ENCODE measurements around the gene CNN2. TPM values are rescaled to one million over a fixed set of nuclear protein-coding genes. Genes with fewer than 3 reads are reported as not detected.

CNN2 gene
- polyA plus RNA-seq, 3 donors: 69.9 to 213 (median 144) TPM

DNA sequence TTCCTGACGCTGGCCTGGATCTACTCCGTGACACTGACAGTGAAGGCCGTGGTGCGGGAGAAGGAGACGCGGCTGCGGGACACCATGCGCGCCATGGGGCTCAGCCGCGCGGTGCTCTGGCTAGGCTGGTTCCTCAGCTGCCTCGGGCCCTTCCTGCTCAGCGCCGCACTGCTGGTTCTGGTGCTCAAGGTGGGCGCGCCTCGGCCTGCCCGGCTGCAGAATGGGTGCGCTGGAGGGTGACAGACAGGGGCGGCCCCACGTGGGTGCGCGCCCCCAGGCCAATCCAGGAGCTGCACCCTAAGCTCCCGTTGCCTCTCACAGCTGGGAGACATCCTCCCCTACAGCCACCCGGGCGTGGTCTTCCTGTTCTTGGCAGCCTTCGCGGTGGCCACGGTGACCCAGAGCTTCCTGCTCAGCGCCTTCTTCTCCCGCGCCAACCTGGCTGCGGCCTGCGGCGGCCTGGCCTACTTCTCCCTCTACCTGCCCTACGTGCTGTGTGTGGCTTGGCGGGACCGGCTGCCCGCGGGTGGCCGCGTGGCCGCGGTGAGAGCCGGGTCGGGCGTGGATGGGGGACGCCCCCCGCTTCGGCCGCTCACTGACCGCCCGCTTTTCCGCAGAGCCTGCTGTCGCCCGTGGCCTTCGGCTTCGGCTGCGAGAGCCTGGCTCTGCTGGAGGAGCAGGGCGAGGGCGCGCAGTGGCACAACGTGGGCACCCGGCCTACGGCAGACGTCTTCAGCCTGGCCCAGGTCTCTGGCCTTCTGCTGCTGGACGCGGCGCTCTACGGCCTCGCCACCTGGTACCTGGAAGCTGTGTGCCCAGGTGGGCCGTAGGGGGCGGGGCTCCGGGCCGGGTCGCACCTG lies 20.7 kb downstream of the CNN2 start:
- Histone ChIP-seq H3K79me2 (ENCODE audit: insufficient read depth, low read length) (peaks cover 7% of the 10 kb centered on the region), H3K36me3 (replicated peaks in 1 of 2; ENCODE audit: control insufficient read depth in 1 of 2, insufficient read depth in 2 of 2, low read length in 2 of 2) (peaks cover 37 to 63% of the 10 kb centered on the region in 2 donors), H3K27me3 (ENCODE audit: control insufficient read depth in 2 of 2, insufficient read depth in 2 of 2, low read length in 2 of 2) (no peaks in the 10 kb centered on the region), H2AFZ (ENCODE audit: insufficient read depth, low read depth, low read length, poor library complexity, severe bottlenecking) (no peak overlapping the region), H3K4me3 (replicated peaks in 1 of 3; ENCODE audit: low read depth in 2 of 3, low read length in 3 of 3) (no peak overlapping the region), H3K4me2 (replicated peaks; ENCODE audit: extremely low read depth, low read length, poor library complexity, severe bottlenecking) (no peak overlapping the region), H3K9ac (ENCODE audit: insufficient read depth, low read length, poor library complexity, severe bottlenecking) (no peak overlapping the region), H4K20me1 (ENCODE audit: insufficient read depth, low read length) (peaks cover 32% of the 10 kb centered on the region), H3K27ac (ENCODE audit: low read depth in 1 of 2, low read length in 2 of 2) (no peak overlapping the region), H3K9me3 (replicated peaks in 1 of 2; ENCODE audit: control insufficient read depth in 1 of 2, insufficient read depth in 1 of 2, low read length in 2 of 2) (no peaks in the 10 kb centered on the region), H3K4me1 (ENCODE audit: control insufficient read depth in 1 of 2, insufficient read depth in 2 of 2, low read length in 2 of 2) (peaks cover 5 to 11% of the 10 kb centered on the region in 2 donors)
- TF ChIP-seq, protein P1, sequence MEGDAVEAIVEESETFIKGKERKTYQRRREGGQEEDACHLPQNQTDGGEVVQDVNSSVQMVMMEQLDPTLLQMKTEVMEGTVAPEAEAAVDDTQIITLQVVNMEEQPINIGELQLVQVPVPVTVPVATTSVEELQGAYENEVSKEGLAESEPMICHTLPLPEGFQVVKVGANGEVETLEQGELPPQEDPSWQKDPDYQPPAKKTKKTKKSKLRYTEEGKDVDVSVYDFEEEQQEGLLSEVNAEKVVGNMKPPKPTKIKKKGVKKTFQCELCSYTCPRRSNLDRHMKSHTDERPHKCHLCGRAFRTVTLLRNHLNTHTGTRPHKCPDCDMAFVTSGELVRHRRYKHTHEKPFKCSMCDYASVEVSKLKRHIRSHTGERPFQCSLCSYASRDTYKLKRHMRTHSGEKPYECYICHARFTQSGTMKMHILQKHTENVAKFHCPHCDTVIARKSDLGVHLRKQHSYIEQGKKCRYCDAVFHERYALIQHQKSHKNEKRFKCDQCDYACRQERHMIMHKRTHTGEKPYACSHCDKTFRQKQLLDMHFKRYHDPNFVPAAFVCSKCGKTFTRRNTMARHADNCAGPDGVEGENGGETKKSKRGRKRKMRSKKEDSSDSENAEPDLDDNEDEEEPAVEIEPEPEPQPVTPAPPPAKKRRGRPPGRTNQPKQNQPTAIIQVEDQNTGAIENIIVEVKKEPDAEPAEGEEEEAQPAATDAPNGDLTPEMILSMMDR (IDR thresholded peaks at IDR 0.05): no peak
- Mint-ChIP-seq H3K9me3 (peaks cover 0 to 4% (median 0%) of the 10 kb centered on the region in 7 donors), H3K4me3 (no peak overlapping the region), H3K36me3 (peaks cover 34 to 48% of the 10 kb centered on the region in 2 donors), H3K4me1 (no peaks in the 10 kb centered on the region), H3K27ac (no peak overlapping the region), H3K27me3 (ENCODE audit: low read depth in 3 of 3) (peaks cover 0 to 1% (median 1%) of the 10 kb centered on the region in 3 donors)
- intact Hi-C loops (cut with micrococcal nuclease): no loop called here
- DNase-seq: no peak
- 83% methylated on average over 70 of the region's 77 CpGs for WGBS (ENCODE audit: insufficient coverage)

DNA sequence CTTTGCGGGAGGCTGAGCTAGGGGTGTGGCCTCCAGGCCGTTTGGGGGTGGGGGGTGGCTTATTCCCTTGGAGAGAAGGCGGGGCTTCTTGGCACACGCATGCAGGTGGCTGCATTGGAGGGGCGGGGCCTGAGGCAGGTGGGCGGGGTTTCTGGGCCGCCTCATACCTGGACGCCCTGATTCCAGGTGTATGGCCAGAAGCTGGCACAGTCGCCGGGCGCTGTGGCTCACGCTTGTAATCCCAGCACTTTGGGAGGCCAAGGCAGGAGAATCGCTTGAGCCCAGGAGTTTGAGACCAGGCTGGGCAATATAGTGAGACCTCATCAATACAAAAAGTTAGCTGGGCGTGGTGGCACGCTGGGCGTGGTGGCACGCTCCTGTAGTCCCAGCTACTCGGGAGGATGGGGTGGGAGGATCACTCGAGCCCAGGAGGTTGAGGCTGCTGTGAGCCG lies 21.3 kb downstream of the CNN2 start:
- Mint-ChIP-seq H3K27ac (no peak overlapping the region), H3K9me3 (peaks cover 0 to 4% (median 0%) of the 10 kb centered on the region in 7 donors), H3K4me1 (no peaks in the 10 kb centered on the region), H3K4me3 (no peak overlapping the region), H3K36me3 (peaks cover 30 to 44% of the 10 kb centered on the region in 2 donors), H3K27me3 (ENCODE audit: low read depth in 3 of 3) (peaks cover 0 to 1% (median 0%) of the 10 kb centered on the region in 3 donors)
- Histone ChIP-seq H3K4me1 (ENCODE audit: control insufficient read depth in 1 of 2, insufficient read depth in 2 of 2, low read length in 2 of 2) (peaks cover 5 to 9% of the 10 kb centered on the region in 2 donors), H3K27me3 (ENCODE audit: control insufficient read depth in 2 of 2, insufficient read depth in 2 of 2, low read length in 2 of 2) (no peaks in the 10 kb centered on the region), H4K20me1 (ENCODE audit: insufficient read depth, low read length) (peaks cover 26% of the 10 kb centered on the region), H3K79me2 (ENCODE audit: insufficient read depth, low read length) (peaks cover 4% of the 10 kb centered on the region), H2AFZ (ENCODE audit: insufficient read depth, low read depth, low read length, poor library complexity, severe bottlenecking) (no peak overlapping the region), H3K9ac (ENCODE audit: insufficient read depth, low read length, poor library complexity, severe bottlenecking) (no peak overlapping the region), H3K27ac (ENCODE audit: low read depth in 1 of 2, low read length in 2 of 2) (no peak overlapping the region), H3K4me2 (replicated peaks; ENCODE audit: extremely low read depth, low read length, poor library complexity, severe bottlenecking) (no peak overlapping the region), H3K9me3 (replicated peaks in 1 of 2; ENCODE audit: control insufficient read depth in 1 of 2, insufficient read depth in 1 of 2, low read length in 2 of 2) (no peaks in the 10 kb centered on the region), H3K4me3 (replicated peaks in 1 of 3; ENCODE audit: low read depth in 2 of 3, low read length in 3 of 3) (no peak overlapping the region), H3K36me3 (replicated peaks in 1 of 2; ENCODE audit: control insufficient read depth in 1 of 2, insufficient read depth in 2 of 2, low read length in 2 of 2) (peaks cover 30 to 58% of the 10 kb centered on the region in 2 donors)
- intact Hi-C loops (cut with micrococcal nuclease): no loop called here
- WGBS (ENCODE audit: insufficient coverage): 92% methylated on average over 11 of the region's 20 CpGs
- DNase-seq: no peak
- TF ChIP-seq, protein P1 (IDR thresholded peaks at IDR 0.05): no peak

Data from CD14-positive monocyte (primary cell).